RWPE2 (cell line): Measurements from ENCODE around the gene C16orf86.

Experiments used
- ATAC-seq: fragments of 200-7000 bp; cut with Tn5 transposase; 3 replicates; pipeline ENCODE4 v1.9.1; 2021; ENCODE audit warnings: low read depth
- DNase-seq: peaks from one replicate; pipeline ENCODE4 v3.0.0-alpha.2; 2020; ENCODE audit warnings: low spot score
- H3K27ac ChIP-seq: fragments of 450-650 bp; 2 replicates; pipeline ENCODE4 v1.5.1; 2017; ENCODE audit warnings: mild to moderate bottlenecking; ENCODE audit not compliant: poor library complexity, severe bottlenecking
- H3K27me3 ChIP-seq: fragments of 250-450 bp; sonication (Bioruptor Pico); 2 replicates; pipeline ENCODE4 v1.5.1; 2021; ENCODE audit warnings: mild to moderate bottlenecking, moderate library complexity; ENCODE audit not compliant: insufficient read depth, poor library complexity, severe bottlenecking
- H3K36me3 ChIP-seq: fragments of 250-450 bp; sonication (Bioruptor Pico); 2 replicates; pipeline ENCODE4 v1.5.1; 2020; ENCODE audit warnings: low read depth, mild to moderate bottlenecking, moderate library complexity
- H3K4me1 ChIP-seq: fragments of 250-450 bp; sonication (Bioruptor Pico); 2 replicates; pipeline ENCODE4 v1.5.1; 2021; ENCODE audit warnings: mild to moderate bottlenecking, moderate library complexity; ENCODE audit not compliant: insufficient read depth, poor library complexity, severe bottlenecking
- H3K4me3 ChIP-seq: fragments of 250-450 bp; sonication (Bioruptor Pico); 2 replicates; pipeline ENCODE4 v1.5.1; 2021; ENCODE audit warnings: mild to moderate bottlenecking, moderate library complexity; ENCODE audit not compliant: severe bottlenecking
- H3K9me3 ChIP-seq: fragments of 250-450 bp; sonication (Bioruptor Pico); 2 replicates; pipeline ENCODE4 v1.5.1; 2021; ENCODE audit warnings: mild to moderate bottlenecking, moderate library complexity; ENCODE audit not compliant: severe bottlenecking
- TF ChIP-seq, protein P1 (sequence below): fragments of 450-650 bp; IDR thresholded peaks from one replicate; pipeline ENCODE4 v1.5.1; 2017; ENCODE audit warnings: mild to moderate bottlenecking, moderate library complexity; ENCODE audit not compliant: poor library complexity, severe bottlenecking

Gene C16orf86

GRCh38 chr16:67677712-67678111, 11.1 kb downstream of the C16orf86 start:
- DNase-seq: no peak
- H3K4me1 ChIP-seq: peaks cover 5% of the 10 kb centered on the region
- no peaks in the 10 kb centered on the region for H3K9me3 ChIP-seq
- H3K27ac ChIP-seq: no peak overlapping the region
- H3K4me3 ChIP-seq: no peak overlapping the region
- no peak for ATAC-seq
- H3K36me3 ChIP-seq: peaks cover 3% of the 10 kb centered on the region; the same call in 1 of the 2 replicates
- H3K27me3 ChIP-seq: no peaks in the 10 kb centered on the region
- TF ChIP-seq, protein P1, sequence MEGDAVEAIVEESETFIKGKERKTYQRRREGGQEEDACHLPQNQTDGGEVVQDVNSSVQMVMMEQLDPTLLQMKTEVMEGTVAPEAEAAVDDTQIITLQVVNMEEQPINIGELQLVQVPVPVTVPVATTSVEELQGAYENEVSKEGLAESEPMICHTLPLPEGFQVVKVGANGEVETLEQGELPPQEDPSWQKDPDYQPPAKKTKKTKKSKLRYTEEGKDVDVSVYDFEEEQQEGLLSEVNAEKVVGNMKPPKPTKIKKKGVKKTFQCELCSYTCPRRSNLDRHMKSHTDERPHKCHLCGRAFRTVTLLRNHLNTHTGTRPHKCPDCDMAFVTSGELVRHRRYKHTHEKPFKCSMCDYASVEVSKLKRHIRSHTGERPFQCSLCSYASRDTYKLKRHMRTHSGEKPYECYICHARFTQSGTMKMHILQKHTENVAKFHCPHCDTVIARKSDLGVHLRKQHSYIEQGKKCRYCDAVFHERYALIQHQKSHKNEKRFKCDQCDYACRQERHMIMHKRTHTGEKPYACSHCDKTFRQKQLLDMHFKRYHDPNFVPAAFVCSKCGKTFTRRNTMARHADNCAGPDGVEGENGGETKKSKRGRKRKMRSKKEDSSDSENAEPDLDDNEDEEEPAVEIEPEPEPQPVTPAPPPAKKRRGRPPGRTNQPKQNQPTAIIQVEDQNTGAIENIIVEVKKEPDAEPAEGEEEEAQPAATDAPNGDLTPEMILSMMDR: no peak

- ATAC-seq: no peak
- Histone ChIP-seq H3K36me3 (peaks cover 3% of the 10 kb centered on the region; the same call in 1 of the 2 replicates), H3K4me1 (peaks cover 5% of the 10 kb centered on the region), H3K27me3 (no peaks in the 10 kb centered on the region), H3K4me3 (no peak overlapping the region), H3K9me3 (no peaks in the 10 kb centered on the region), H3K27ac (no peak overlapping the region)
- no peak for DNase-seq
- TF ChIP-seq, protein P1: no peak
Observed at GRCh38 chr16:67678354-67679023, 11.9 kb downstream of the C16orf86 start.

DNA sequence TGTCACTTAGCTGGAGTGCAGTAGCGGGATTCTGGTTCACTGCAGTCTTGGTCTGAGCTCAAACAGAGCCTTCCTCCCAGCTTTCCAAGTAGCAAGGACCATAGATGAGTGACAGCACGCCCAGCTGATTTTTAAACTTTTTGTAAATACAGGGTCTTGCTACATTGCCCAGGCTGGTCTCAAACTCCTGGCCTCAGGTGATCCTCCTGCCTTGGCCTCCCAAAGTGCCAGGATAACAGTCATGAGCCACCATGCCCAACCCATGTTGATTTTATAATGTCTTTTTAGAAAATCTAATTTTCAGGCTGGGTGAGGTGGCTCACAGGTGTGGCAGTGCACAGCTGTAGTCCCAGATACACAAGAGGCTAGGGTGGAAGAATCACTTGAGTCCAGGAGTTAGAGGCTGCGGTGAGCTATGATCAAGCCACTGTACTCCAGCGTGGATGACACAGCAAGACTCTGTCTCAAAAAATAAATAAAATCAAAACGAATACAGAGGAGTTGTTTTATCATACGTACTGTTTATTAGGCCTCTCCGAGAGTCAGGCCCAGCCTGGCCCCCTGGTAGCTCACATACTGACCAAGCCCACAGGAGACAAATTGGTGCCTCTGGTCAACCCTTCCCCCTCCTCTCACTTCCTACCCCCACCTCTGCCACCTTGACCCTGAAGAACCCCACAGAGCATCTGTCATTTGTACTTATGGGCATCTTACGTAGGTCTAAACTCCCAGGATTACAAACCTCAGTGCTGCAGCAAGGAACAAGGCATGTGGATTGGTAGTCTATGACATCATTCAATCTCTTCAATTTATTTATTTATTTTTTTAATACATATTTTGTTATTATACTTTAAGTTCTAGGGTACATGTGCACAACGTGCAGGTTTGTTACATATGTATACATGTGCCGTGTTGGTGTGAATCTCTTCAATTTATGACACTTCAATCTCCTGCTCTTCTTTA, 13.6 kb downstream of the C16orf86 start:
- H3K4me3 ChIP-seq: no peak overlapping the region
- peaks cover 5% of the 10 kb centered on the region for H3K4me1 ChIP-seq
- no peak for DNase-seq
- peaks cover 13% of the 10 kb centered on the region for H3K36me3 ChIP-seq
- no peak overlapping the region for H3K27ac ChIP-seq
- TF ChIP-seq, protein P1: no peak
- no peak for ATAC-seq
- H3K27me3 ChIP-seq: no peaks in the 10 kb centered on the region
- no peaks in the 10 kb centered on the region for H3K9me3 ChIP-seq

DNA sequence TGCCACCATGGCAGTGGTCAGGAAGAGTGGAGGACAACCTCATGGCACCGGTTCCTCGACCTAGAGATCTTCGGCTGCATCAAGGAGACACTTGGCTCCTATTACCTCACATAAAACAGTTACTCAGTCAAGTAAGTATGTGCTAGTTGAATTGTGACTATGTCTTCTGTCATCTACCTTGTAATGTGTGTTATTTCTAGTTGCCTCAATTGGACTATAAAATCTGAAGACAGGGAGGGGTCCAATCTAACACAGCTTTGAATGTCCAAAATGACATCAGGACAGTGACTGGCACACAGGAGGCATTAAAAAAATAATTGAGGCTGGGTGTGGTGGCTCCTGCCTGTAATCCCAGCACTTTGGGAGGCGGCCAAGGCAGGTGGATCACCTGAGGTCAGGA, 17.2 kb downstream of the C16orf86 start:
- Histone ChIP-seq H3K36me3 (peaks cover 13% of the 10 kb centered on the region), H3K4me1 (no peaks in the 10 kb centered on the region), H3K27ac (no peak overlapping the region), H3K27me3 (no peaks in the 10 kb centered on the region), H3K9me3 (no peaks in the 10 kb centered on the region), H3K4me3 (no peak overlapping the region)
- DNase-seq (no peak), ATAC-seq (no peak)
- TF ChIP-seq, protein P1: no peak
